HCT116 (cell line): ENCODE data around the gene AASDH. TPM values are rescaled to one million over a fixed set of nuclear protein-coding genes. Genes with fewer than 3 reads are reported as not detected.

Experiments used
- ATAC-seq: fragments of 200-7000 bp; cut with Tn5 transposase; 2 replicates; pipeline ENCODE4 v1.9.1; 2020; ENCODE audit warnings: mild to moderate bottlenecking, moderate library complexity
- BruUV-seq: library from RNA; stranded (reverse); fragments of 400-500 nt; replicated peaks from 2 replicates; lab custom pipeline; 2021; lab: Mats Ljungman, UMichigan
- CTCF ChIA-PET: fragments of 300-600 bp; sonication (Branson Sonifier 250); formaldehyde crosslinking; loops from one replicate; lab custom pipeline; 2021; ENCODE audit warnings: antibody characterized with exemption; lab: Charles Lee
- POLR2A ChIA-PET: fragments of 300-600, 350-600 bp; sonication (Branson Sonifier 250); formaldehyde crosslinking; loops from one replicate; lab custom pipeline; 2021; ENCODE audit warnings: antibody characterized with exemption; lab: Charles Lee
- RAD21 ChIA-PET, 2 experiments: fragments of 300-600 bp; sonication (Branson Sonifier 250); formaldehyde crosslinking; loops; one replicate each; lab custom pipeline; 2023; ENCODE audit warnings: low total read pairs in 2 of 2; ENCODE audit not compliant: uncharacterized antibody in 2 of 2, unreplicated experiment in 2 of 2, low non-redundant PET in 1 of 2; lab: Charles Lee
- DNase-seq: peaks from one replicate; pipeline ENCODE4 v3.0.0-alpha.2; 2010; ENCODE audit warnings: low read depth, low spot score
- H2AFZ ChIP-seq: fragments of 200-600 bp; shearing (Covaris generic), sonication (generic); 2 replicates; pipeline ENCODE4 v1.6.1; 2017; ENCODE audit warnings: low read depth, mixed run types, mixed read lengths, antibody characterized with exemption, low read length; ENCODE audit not compliant: poor library complexity, severe bottlenecking
- H3K27ac ChIP-seq: 2 replicates; pipeline ENCODE4 v1.5.1; 2012; ENCODE audit warnings: low read depth, low read length
- H3K27me3 ChIP-seq: fragments of 200-600 bp; sonication (generic); 2 replicates; pipeline ENCODE4 v1.6.1; 2016; ENCODE audit warnings: mixed run types, low read length, mixed read lengths; ENCODE audit not compliant: insufficient read depth
- H3K36me3 ChIP-seq, 2 experiments: fragments of 200-500 bp in 1 of 2; fragments of 200-600 bp in 1 of 2; sonication (Bioruptor generic) in 1 of 2; sonication (generic) in 1 of 2; 2 replicates each; pipeline versions ENCODE4 v1.5.1 to v1.6.1; 2014 to 2016; ENCODE audit warnings: low read length in 2 of 2, inconsistent platforms in 1 of 2, mixed read lengths in 1 of 2, mixed run types in 1 of 2; ENCODE audit not compliant: insufficient read depth in 2 of 2, control insufficient read depth in 1 of 2
- H3K4me1 ChIP-seq, 2 experiments: fragments of 200-600 bp in 1 of 2; sonication (generic) in 1 of 2; 2 replicates each; pipeline versions ENCODE4 v1.5.1 to v1.6.1; 2012 to 2017; ENCODE audit warnings: low read length in 2 of 2, inconsistent platforms in 1 of 2, mild to moderate bottlenecking in 1 of 2, mixed read lengths in 1 of 2, mixed run types in 1 of 2, moderate library complexity in 1 of 2; ENCODE audit not compliant: insufficient read depth in 2 of 2, control insufficient read depth in 1 of 2
- H3K4me2 ChIP-seq: fragments of 200-600 bp; sonication (generic); 2 replicates; pipeline ENCODE4 v1.6.1; 2017; ENCODE audit warnings: mixed run types, low read length, mixed read lengths
- H3K4me3 ChIP-seq, 2 experiments: fragments of 200-600 bp in 1 of 2; sonication (generic) in 1 of 2; replicated peaks in 1 of 2; 2 replicates each; pipeline ENCODE4 v1.5.1; 2011 to 2016; ENCODE audit warnings: low read length in 2 of 2, control low read depth in 1 of 2, low read depth in 1 of 2, mild to moderate bottlenecking in 1 of 2, mixed read lengths in 1 of 2, mixed run types in 1 of 2
- H3K79me2 ChIP-seq: fragments of 200-600 bp; sonication (generic); 2 replicates; pipeline ENCODE4 v1.6.1; 2017; ENCODE audit warnings: mild to moderate bottlenecking, mixed run types, low read length, moderate library complexity, mixed read lengths; ENCODE audit not compliant: insufficient read depth
- H3K9ac ChIP-seq: fragments of 200-600 bp; sonication (generic); 2 replicates; pipeline ENCODE4 v1.6.1; 2016; ENCODE audit warnings: low read length, mixed read lengths
- H3K9me2 ChIP-seq: fragments of 200-600 bp; sonication (generic), shearing (Covaris generic); 2 replicates; pipeline ENCODE4 v1.6.1; 2017; ENCODE audit warnings: mixed run types, mild to moderate bottlenecking, moderate library complexity; ENCODE audit not compliant: insufficient read depth
- H3K9me3 ChIP-seq, 2 experiments: fragments of 200-500 bp in 1 of 2; fragments of 200-600 bp in 1 of 2; sonication (Bioruptor generic) in 1 of 2; sonication (generic) in 1 of 2; 2 replicates each; pipeline ENCODE4 v1.6.1; 2014 to 2017; ENCODE audit warnings: low read length in 2 of 2, mixed read lengths in 2 of 2, inconsistent platforms in 1 of 2, low read depth in 1 of 2, mild to moderate bottlenecking in 1 of 2, mixed run types in 1 of 2, moderate library complexity in 1 of 2; ENCODE audit not compliant: control insufficient read depth in 1 of 2, insufficient read depth in 1 of 2
- H4K20me1 ChIP-seq: fragments of 200-600 bp; sonication (generic), shearing (Covaris generic); 2 replicates; pipeline ENCODE4 v1.6.1; 2017; ENCODE audit warnings: mixed run types, mild to moderate bottlenecking, moderate library complexity; ENCODE audit not compliant: insufficient read depth
- CBX3 ChIP-seq: IDR thresholded peaks from 2 replicates; pipeline ENCODE4 v1.6.1; 2012; ENCODE audit warnings: low read depth
- CEBPB ChIP-seq: IDR thresholded peaks from 2 replicates; pipeline ENCODE4 v1.6.1; 2012; ENCODE audit warnings: low read depth
- EGR1 ChIP-seq: IDR thresholded peaks from 2 replicates; pipeline ENCODE4 v1.6.1; 2012; ENCODE audit warnings: low read depth
- EZH2 ChIP-seq: fragments of 200-600 bp; sonication (generic); IDR thresholded peaks from 2 replicates; pipeline ENCODE4 v1.6.1; 2017; ENCODE audit warnings: antibody characterized with exemption, mixed run types
- EZH2phosphoT487 ChIP-seq: fragments of 200-600 bp; IDR thresholded peaks from 2 replicates; pipeline ENCODE4 v1.6.1; 2018; ENCODE audit warnings: antibody characterized with exemption, borderline replicate concordance
- FOSL1 ChIP-seq: IDR thresholded peaks from 2 replicates; pipeline ENCODE4 v1.6.1; 2012; ENCODE audit warnings: low read depth
- POLR2A ChIP-seq: IDR thresholded peaks from 2 replicates; pipeline ENCODE4 v1.7.0; 2011; ENCODE audit warnings: borderline replicate concordance; ENCODE audit not compliant: insufficient read depth, insufficient read length; ENCODE audit errors: extremely low read depth
- POLR2AphosphoS5 ChIP-seq: IDR thresholded peaks from 2 replicates; pipeline ENCODE4 v1.6.1; 2011; ENCODE audit warnings: mild to moderate bottlenecking, low read depth, low read length, moderate library complexity
- RAD21 ChIP-seq: IDR thresholded peaks from 2 replicates; pipeline ENCODE4 v1.6.1; 2012; ENCODE audit warnings: low read depth, mild to moderate bottlenecking
- SIN3A ChIP-seq: IDR thresholded peaks from 2 replicates; pipeline ENCODE4 v1.6.1; 2012; ENCODE audit warnings: low read depth
- SP1 ChIP-seq: IDR thresholded peaks from 2 replicates; pipeline ENCODE4 v1.6.1; 2012; ENCODE audit warnings: low read depth
- TCF7L2 ChIP-seq: IDR thresholded peaks from 2 replicates; pipeline ENCODE4 v1.7.0; 2011; ENCODE audit warnings: borderline replicate concordance, inconsistent platforms; ENCODE audit not compliant: insufficient read depth, insufficient read length; ENCODE audit errors: extremely low read depth
- ZFX ChIP-seq: fragments of 450-650 bp; IDR thresholded peaks from 2 replicates; pipeline ENCODE4 v1.6.1; 2017
- ZNF274 ChIP-seq: fragments of 200-500 bp; sonication (Bioruptor generic); IDR thresholded peaks from 2 replicates; pipeline ENCODE4 v1.6.1; 2014; ENCODE audit warnings: mild to moderate bottlenecking, low read depth, low read length, inconsistent platforms
- intact Hi-C: fragments of 100-400 bp; cut with micrococcal nuclease; formaldehyde crosslinking; loops from 2 replicates; pipeline ENCODE4 v1.10.0; 2022
- total RNA-seq: library from RNA; stranded (reverse); gene quantifications from one replicate; pipeline ENCODE4 v1.2.1, GENCODE V29; 2021; ENCODE audit not compliant: unreplicated experiment
- TF ChIP-seq, protein P1 (sequence below): IDR thresholded peaks from 2 replicates; pipeline ENCODE4 v1.6.1; 2011; ENCODE audit warnings: mild to moderate bottlenecking, low read length, moderate library complexity; ENCODE audit not compliant: insufficient replicate concordance; ENCODE audit errors: extremely low read depth
- TF ChIP-seq, protein P2 (sequence below): IDR thresholded peaks from 2 replicates; pipeline ENCODE4 v1.6.1; 2012

Gene AASDH
- total RNA-seq, 1 experiment from 2014 or later: 13.7 TPM

DNA sequence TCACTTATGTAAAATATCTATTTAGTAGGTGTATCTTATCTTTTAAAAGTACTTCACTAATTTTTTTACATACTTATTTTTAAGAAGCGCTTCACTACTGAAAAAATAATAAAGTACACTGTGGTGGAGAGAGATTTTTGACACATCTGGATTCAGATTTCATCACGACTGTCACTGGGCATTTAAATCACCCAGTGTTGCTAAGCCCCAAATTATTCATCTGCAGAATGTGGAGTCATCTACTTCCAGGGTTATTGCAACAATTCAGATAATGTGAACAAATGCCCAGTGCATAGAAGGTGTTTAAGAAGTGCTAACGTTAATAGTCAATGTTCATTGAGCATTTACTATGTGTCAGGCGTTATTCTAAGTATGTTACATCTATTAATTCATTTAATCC lies 41.8 kb downstream of the AASDH start:
- H3K27me3 ChIP-seq: no peaks in the 10 kb centered on the region
- CTCF ChIA-PET: no interaction called here
- H3K9me2 ChIP-seq: no peaks in the 10 kb centered on the region
- no peak overlapping the region for H2AFZ ChIP-seq
- H3K27ac ChIP-seq: no peak overlapping the region
- no peaks in the 10 kb centered on the region for H3K79me2 ChIP-seq
- H3K36me3 ChIP-seq: no peaks in the 10 kb centered on the region
- no peaks in the 10 kb centered on the region for H3K4me1 ChIP-seq
- intact Hi-C loops: no loop called here
- BruUV-seq: no TSS peak
- no peak overlapping the region for H3K9ac ChIP-seq
- no peak for TF ChIP-seq POLR2A
- TF ChIP-seq, all 23 proteins: peak for 0
- ChIA-PET POLR2A (no interaction called here), RAD21 (no interaction called here)
- DNase-seq (no peak), ATAC-seq (no peak)
- H4K20me1 ChIP-seq: no peaks in the 10 kb centered on the region
- H3K9me3 ChIP-seq: no peaks in the 10 kb centered on the region
- H3K4me2 ChIP-seq: no peak overlapping the region
- no peak overlapping the region for H3K4me3 ChIP-seq

DNA sequence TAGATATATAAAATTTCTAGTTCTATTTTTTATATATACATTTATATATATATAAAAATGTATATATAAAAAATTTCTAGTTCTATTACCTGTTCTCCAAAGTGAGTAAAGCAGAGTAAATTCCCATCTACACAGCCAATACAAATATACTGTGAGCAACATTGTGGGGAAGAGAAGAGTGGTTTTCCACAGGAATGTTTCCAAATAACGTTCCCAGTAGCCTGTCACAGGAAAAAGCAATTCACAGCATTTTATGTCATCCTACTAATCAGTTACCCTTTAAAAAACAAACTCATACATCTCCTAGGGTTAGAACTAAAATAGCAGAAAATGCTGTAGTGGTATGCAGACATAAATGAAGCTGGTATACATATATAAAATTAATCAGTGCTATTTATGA lies 44.5 kb downstream of the AASDH start:
- H3K4me2 ChIP-seq: no peak overlapping the region
- H2AFZ ChIP-seq: no peak overlapping the region
- RAD21 ChIA-PET: no interaction called here

DNA sequence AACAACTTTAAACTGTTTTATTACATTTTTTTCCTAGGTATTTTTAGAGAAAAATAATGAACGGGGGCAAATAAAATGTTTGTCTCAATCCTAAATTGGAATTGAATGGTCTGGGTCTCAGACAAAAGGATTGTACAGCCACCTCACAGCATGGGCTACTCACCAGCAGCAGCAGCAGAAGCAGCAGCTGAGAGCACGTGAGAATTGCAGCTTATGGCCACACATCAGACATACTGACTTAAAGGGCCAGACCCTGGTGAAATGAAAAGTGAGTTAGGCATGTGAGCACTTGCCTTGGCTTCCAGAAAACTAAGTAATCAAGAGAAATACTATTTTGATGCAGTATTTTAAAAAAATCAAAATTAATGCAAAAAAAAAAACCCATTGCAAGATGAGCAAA lies 56.6 kb downstream of the AASDH start:
- Histone ChIP-seq H4K20me1 (no peaks in the 10 kb centered on the region), H3K4me2 (no peak overlapping the region), H2AFZ (no peak overlapping the region), H3K27me3 (no peaks in the 10 kb centered on the region), H3K4me1 (no peaks in the 10 kb centered on the region), H3K79me2 (no peaks in the 10 kb centered on the region), H3K36me3 (no peaks in the 10 kb centered on the region), H3K4me3 (no peak overlapping the region), H3K9me2 (no peaks in the 10 kb centered on the region), H3K9ac (no peak overlapping the region), H3K9me3 (no peaks in the 10 kb centered on the region), H3K27ac (no peak overlapping the region)
- no peak for ATAC-seq
- no TSS peak for BruUV-seq
- intact Hi-C loops: no loop called here
- RAD21 ChIA-PET: no interaction called here
- POLR2A ChIA-PET: no interaction called here
- DNase-seq: no peak
- CTCF ChIA-PET: no interaction called here
- TF ChIP-seq SIN3A (no peak), POLR2AphosphoS5 (no peak), EGR1 (no peak), CBX3 (no peak), TCF7L2 (no peak), CEBPB (no peak), FOSL1 (no peak), RAD21 (no peak), ZFX (no peak), ZNF274 (no peak)
- TF ChIP-seq, protein P1, sequence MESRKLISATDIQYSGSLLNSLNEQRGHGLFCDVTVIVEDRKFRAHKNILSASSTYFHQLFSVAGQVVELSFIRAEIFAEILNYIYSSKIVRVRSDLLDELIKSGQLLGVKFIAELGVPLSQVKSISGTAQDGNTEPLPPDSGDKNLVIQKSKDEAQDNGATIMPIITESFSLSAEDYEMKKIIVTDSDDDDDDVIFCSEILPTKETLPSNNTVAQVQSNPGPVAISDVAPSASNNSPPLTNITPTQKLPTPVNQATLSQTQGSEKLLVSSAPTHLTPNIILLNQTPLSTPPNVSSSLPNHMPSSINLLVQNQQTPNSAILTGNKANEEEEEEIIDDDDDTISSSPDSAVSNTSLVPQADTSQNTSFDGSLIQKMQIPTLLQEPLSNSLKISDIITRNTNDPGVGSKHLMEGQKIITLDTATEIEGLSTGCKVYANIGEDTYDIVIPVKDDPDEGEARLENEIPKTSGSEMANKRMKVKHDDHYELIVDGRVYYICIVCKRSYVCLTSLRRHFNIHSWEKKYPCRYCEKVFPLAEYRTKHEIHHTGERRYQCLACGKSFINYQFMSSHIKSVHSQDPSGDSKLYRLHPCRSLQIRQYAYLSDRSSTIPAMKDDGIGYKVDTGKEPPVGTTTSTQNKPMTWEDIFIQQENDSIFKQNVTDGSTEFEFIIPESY: no peak
- TF ChIP-seq, protein P2, sequence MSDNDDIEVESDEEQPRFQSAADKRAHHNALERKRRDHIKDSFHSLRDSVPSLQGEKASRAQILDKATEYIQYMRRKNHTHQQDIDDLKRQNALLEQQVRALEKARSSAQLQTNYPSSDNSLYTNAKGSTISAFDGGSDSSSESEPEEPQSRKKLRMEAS: no peak

More for the DNA sequence above, 44.5 kb downstream of the AASDH start:
- ChIA-PET CTCF (no interaction called here), POLR2A (no interaction called here)
- BruUV-seq: no TSS peak
- Histone ChIP-seq H3K27me3 (no peaks in the 10 kb centered on the region), H3K79me2 (no peaks in the 10 kb centered on the region), H3K9me3 (no peaks in the 10 kb centered on the region), H3K9me2 (no peaks in the 10 kb centered on the region), H3K36me3 (no peaks in the 10 kb centered on the region), H3K4me3 (no peak overlapping the region), H3K27ac (no peak overlapping the region), H3K9ac (no peak overlapping the region), H3K4me1 (no peaks in the 10 kb centered on the region), H4K20me1 (no peaks in the 10 kb centered on the region)
- DNase-seq: no peak
- ATAC-seq: no peak
- intact Hi-C loops: no loop called here
- TF ChIP-seq SP1 (no peak), EZH2phosphoT487 (no peak), EZH2 (no peak)
